Uterus (tissue), 2 donors: Measurements from ENCODE around the gene FOXN4.

Source experiments
- CTCF ChIP-seq, 4 experiments: fragments of 200-600 bp in 2 of 4; fragments of 450-650 bp in 2 of 4; sonication (generic) in 2 of 4; IDR thresholded peaks; one replicate each; pipeline ENCODE4 v1.5.1; 2016 to 2019; ENCODE audit warnings: antibody characterized with exemption in 4 of 4, mild to moderate bottlenecking in 2 of 4, moderate library complexity in 1 of 4
- POLR2A ChIP-seq, 2 donors: fragments of 450-650 bp; IDR thresholded peaks; one replicate each; pipeline ENCODE4 v1.6.1; 2016; ENCODE audit warnings: antibody characterized with exemption in 2 of 2, mild to moderate bottlenecking in 1 of 2, moderate library complexity in 1 of 2

- TF ChIP-seq POLR2A (IDR thresholded peaks at IDR 0.05) (no peak), CTCF (IDR thresholded peaks at IDR 0.05) (no peak)
Observed at GRCh38 chr12:109241936-109242335, 67.1 kb downstream of the FOXN4 start.
